ENCODE data around the gene CIAO3.
A peak's percentile ranks its signal among the peaks of the same experiment; 100 is the strongest.

Gene CIAO3

GRCh38 chr16:740764-741505 lies at the start of gene CIAO3:
TSS of gene CIAO3 (minus strand) at chr16:740997. CDS start at chr16:740985, 12 bp downstream.
- H3K9me3 Mint-ChIP-seq, result no peaks in the 10 kb centered on the region

GRCh38 chr16:790086-790485 lies 49.3 kb upstream of the CIAO3 start:
- Mint-ChIP-seq H3K27me3 (no peaks in the 10 kb centered on the region), H3K27ac (peak overlapping the region; percentile 16 to 42), H3K4me1 (peaks cover 47% of the 10 kb centered on the region), H3K4me3 (peak overlapping the region; percentile 85 to 89), H3K9me3 (no peaks in the 10 kb centered on the region)
- ATAC-seq (no peak), DNase-seq (no peak)

More at GRCh38 chr16:740764-741505, at the start of gene CIAO3:
- Mint-ChIP-seq H3K27me3 (no peaks in the 10 kb centered on the region), H3K27ac (peak within 1 kb of the TSS; percentile 52 to 94), H3K4me1 (peaks cover 33% of the 10 kb centered on the region), H3K4me3 (peak within 1 kb of the TSS; percentile 85 to 87)
- DNase-seq (peak; percentile 94 to 97), ATAC-seq (peak; percentile 85)

GRCh38 chr16:789191-789850 lies 48.5 kb upstream of the CIAO3 start:
- peak overlapping the region; percentile 85 to 89 for H3K4me3 Mint-ChIP-seq
- ATAC-seq, result no peak
- H3K27ac Mint-ChIP-seq, result no peak overlapping the region
- no peaks in the 10 kb centered on the region for H3K27me3 Mint-ChIP-seq
- H3K9me3 Mint-ChIP-seq, result no peaks in the 10 kb centered on the region
- peaks cover 51% of the 10 kb centered on the region for H3K4me1 Mint-ChIP-seq
- no peak for DNase-seq

- peaks cover 51% of the 10 kb centered on the region for H3K4me1 Mint-ChIP-seq
- H3K27me3 Mint-ChIP-seq, result no peaks in the 10 kb centered on the region
- H3K4me3 Mint-ChIP-seq, result peak within 1 kb of the TSS; percentile 89 to 92
- DNase-seq (peak; percentile 93 to 96), ATAC-seq (peak; percentile 90)
- no peaks in the 10 kb centered on the region for H3K9me3 Mint-ChIP-seq
- peak within 1 kb of the TSS; percentile 85 to 86 for H3K27ac Mint-ChIP-seq
Measured at GRCh38 chr16:788399-789126, 47.8 kb upstream of the CIAO3 start, which contains the start of gene CHTF18. TSS of gene CHTF18 (plus strand) at chr16:788620. CDS start at chr16:788685, 65 bp downstream.

- Mint-ChIP-seq H3K27me3 (no peaks in the 10 kb centered on the region), H3K4me1 (peaks cover 51% of the 10 kb centered on the region), H3K4me3 (peak within 1 kb of the TSS; percentile 89 to 92), H3K27ac (peak within 1 kb of the TSS; percentile 85 to 86), H3K9me3 (no peaks in the 10 kb centered on the region)
- DNase-seq (peak in 1 of 2 donors; percentile 58), ATAC-seq (peak; percentile 54)
Measured at GRCh38 chr16:787978-788398, 47.2 kb upstream of the CIAO3 start, which contains the start of gene RPUSD1. TSS of gene RPUSD1 (minus strand) at chr16:788381. CDS start at chr16:787737, 644 bp downstream.

GRCh38 chr16:787321-787966 lies 46.6 kb upstream of the CIAO3 start:
- no peaks in the 10 kb centered on the region for H3K27me3 Mint-ChIP-seq
- H3K4me1 Mint-ChIP-seq, result peaks cover 51% of the 10 kb centered on the region
- ATAC-seq, result no peak
- H3K27ac Mint-ChIP-seq, result peak overlapping the region; percentile 85 to 86
- DNase-seq, result no peak
- peak overlapping the region; percentile 89 to 92 for H3K4me3 Mint-ChIP-seq
- H3K9me3 Mint-ChIP-seq, result no peaks in the 10 kb centered on the region

GRCh38 chr16:785563-786535 lies 45.1 kb upstream of the CIAO3 start:
- peak; percentile 73 to 74 for DNase-seq
- ATAC-seq, result peak; percentile 26
- Mint-ChIP-seq H3K4me3 (peak overlapping the region in 1 of 2 donors; percentile 59), H3K9me3 (no peaks in the 10 kb centered on the region), H3K27ac (no peak overlapping the region), H3K27me3 (no peaks in the 10 kb centered on the region), H3K4me1 (peaks cover 42% of the 10 kb centered on the region)

GRCh38 chr16:784431-784830 lies 43.6 kb upstream of the CIAO3 start:
- H3K9me3 Mint-ChIP-seq, result no peaks in the 10 kb centered on the region
- no peak for ATAC-seq
- no peak for DNase-seq
- H3K27me3 Mint-ChIP-seq, result no peaks in the 10 kb centered on the region
- no peak overlapping the region for H3K4me3 Mint-ChIP-seq
- peaks cover 33% of the 10 kb centered on the region for H3K4me1 Mint-ChIP-seq
- no peak overlapping the region for H3K27ac Mint-ChIP-seq

- ATAC-seq (no peak), DNase-seq (no peak)
- peaks cover 32% of the 10 kb centered on the region for H3K4me1 Mint-ChIP-seq
- H3K4me3 Mint-ChIP-seq, result no peak overlapping the region
- no peaks in the 10 kb centered on the region for H3K27me3 Mint-ChIP-seq
- H3K27ac Mint-ChIP-seq, result no peak overlapping the region
- no peaks in the 10 kb centered on the region for H3K9me3 Mint-ChIP-seq
Measured at GRCh38 chr16:783404-784161, 42.8 kb upstream of the CIAO3 start.

GRCh38 chr16:782766-783403 lies 42.1 kb upstream of the CIAO3 start:
- H3K27ac Mint-ChIP-seq, result no peak overlapping the region
- ATAC-seq (no peak), DNase-seq (no peak)
- no peak overlapping the region for H3K4me3 Mint-ChIP-seq
- H3K4me1 Mint-ChIP-seq, result peaks cover 34% of the 10 kb centered on the region
- H3K9me3 Mint-ChIP-seq, result no peaks in the 10 kb centered on the region
- H3K27me3 Mint-ChIP-seq, result peaks cover 4% of the 10 kb centered on the region

GRCh38 chr16:782258-782657 lies 41.5 kb upstream of the CIAO3 start:
- peaks cover 9% of the 10 kb centered on the region for H3K27me3 Mint-ChIP-seq
- DNase-seq (no peak), ATAC-seq (no peak)
- H3K9me3 Mint-ChIP-seq, result no peaks in the 10 kb centered on the region
- H3K4me3 Mint-ChIP-seq, result no peak overlapping the region
- no peak overlapping the region for H3K27ac Mint-ChIP-seq
- peaks cover 32% of the 10 kb centered on the region for H3K4me1 Mint-ChIP-seq

GRCh38 chr16:781346-782010 lies 40.7 kb upstream of the CIAO3 start:
- no peak for DNase-seq
- Mint-ChIP-seq H3K4me3 (no peak overlapping the region), H3K27ac (peak overlapping the region in 1 of 2 donors; percentile 76)

GRCh38 chr16:780296-780695 lies 39.5 kb upstream of the CIAO3 start:
- no peak for ATAC-seq
- peaks cover 9% of the 10 kb centered on the region for H3K27me3 Mint-ChIP-seq
- H3K4me3 Mint-ChIP-seq, result no peak overlapping the region
- no peak overlapping the region for H3K27ac Mint-ChIP-seq
- H3K4me1 Mint-ChIP-seq, result peaks cover 12% of the 10 kb centered on the region
- no peaks in the 10 kb centered on the region for H3K9me3 Mint-ChIP-seq
- no peak for DNase-seq

More at GRCh38 chr16:781346-782010, 40.7 kb upstream of the CIAO3 start:
- ATAC-seq, result no peak
- H3K9me3 Mint-ChIP-seq, result no peaks in the 10 kb centered on the region
- peaks cover 24% of the 10 kb centered on the region for H3K4me1 Mint-ChIP-seq
- peaks cover 9% of the 10 kb centered on the region for H3K27me3 Mint-ChIP-seq

All from stimulated activated naive CD8-positive, alpha-beta T cell treated with anti-CD3 and anti-CD28 coated beads, Interleukin-15, amount 100 ng/mL, for 72 hours (primary cell).